ENCODE results near the gene CDH20.
"Not testable (repeated sequence)": the region's sequence is repeated elsewhere in the genome, so short reads cannot be mapped to it uniquely, and the experiment has no call there.

The CDH20 gene

GRCh38 chr18:61348230-61348629, 15.0 kb downstream of the CDH20 start:
- DNase-seq (ENCODE audit: low read depth): no peak

GRCh38 chr18:61350578-61350977, 17.3 kb downstream of the CDH20 start:
- DNase-seq (ENCODE audit: low read depth): no peak

GRCh38 chr18:61352059-61352458, 18.8 kb downstream of the CDH20 start:
- DNase-seq (ENCODE audit: low read depth): no peak

- no peak for DNase-seq (ENCODE audit: low read depth)
Observed at GRCh38 chr18:61352611-61353010, 19.4 kb downstream of the CDH20 start.

- no peak for DNase-seq (ENCODE audit: low read depth)
Observed at GRCh38 chr18:61360404-61361383, 27.5 kb downstream of the CDH20 start.

GRCh38 chr18:61362511-61362910, 29.3 kb downstream of the CDH20 start:
- DNase-seq (ENCODE audit: low read depth): no peak

- DNase-seq (ENCODE audit: low read depth): no peak
Observed at GRCh38 chr18:61364953-61365352, 31.7 kb downstream of the CDH20 start.

GRCh38 chr18:61368001-61368400, 34.8 kb downstream of the CDH20 start:
- DNase-seq (ENCODE audit: low read depth): no peak

- not testable (repeated sequence) for DNase-seq (ENCODE audit: low read depth)
Observed at GRCh38 chr18:61369671-61370070, 36.4 kb downstream of the CDH20 start.

- DNase-seq (ENCODE audit: low read depth): no peak
Observed at GRCh38 chr18:61371111-61371510, 37.9 kb downstream of the CDH20 start.

- no peak for DNase-seq (ENCODE audit: low read depth)
Observed at GRCh38 chr18:61379827-61380226, 46.6 kb downstream of the CDH20 start.

GRCh38 chr18:61388010-61388409, 54.8 kb downstream of the CDH20 start:
- DNase-seq (ENCODE audit: low read depth): no peak

- no peak for DNase-seq (ENCODE audit: low read depth)
Observed at GRCh38 chr18:61394983-61395382, 61.8 kb downstream of the CDH20 start.

- no peak for DNase-seq (ENCODE audit: low read depth)
Observed at GRCh38 chr18:61397222-61397621, 64.0 kb downstream of the CDH20 start.

- no peak for DNase-seq (ENCODE audit: low read depth)
Observed at GRCh38 chr18:61398961-61399705, 65.9 kb downstream of the CDH20 start.

GRCh38 chr18:61400016-61400635, 66.9 kb downstream of the CDH20 start:
- no peak for DNase-seq (ENCODE audit: low read depth)

GRCh38 chr18:61400716-61401115, 67.5 kb downstream of the CDH20 start:
- DNase-seq (ENCODE audit: low read depth): no peak

- no peak for DNase-seq (ENCODE audit: low read depth)
Observed at GRCh38 chr18:61402726-61403125, 69.5 kb downstream of the CDH20 start.

GRCh38 chr18:61413396-61413795, 80.2 kb downstream of the CDH20 start:
- no peak for DNase-seq (ENCODE audit: low read depth)

GRCh38 chr18:61414086-61414485, 80.9 kb downstream of the CDH20 start:
- DNase-seq (ENCODE audit: low read depth): no peak

- no peak for DNase-seq (ENCODE audit: low read depth)
Observed at GRCh38 chr18:61419763-61420162, 86.5 kb downstream of the CDH20 start.

GRCh38 chr18:61420218-61420885, 87.1 kb downstream of the CDH20 start:
- no peak for DNase-seq (ENCODE audit: low read depth)
